HFFc6 (cell line): Measurements from ENCODE around the gene PAFAH1B1. TPM values are rescaled to one million over a fixed set of nuclear protein-coding genes. Genes with fewer than 3 reads are reported as not detected.
"Not testable (repeated sequence)": the region's sequence is repeated elsewhere in the genome, so short reads cannot be mapped to it uniquely, and the experiment has no call there.

Source experiments
- DNase-seq: peaks from one replicate; pipeline ENCODE4 v3.0.0-alpha.2; 2018
- H3K27ac Mint-ChIP-seq: 2 replicates; pipeline ENCODE4 v1.8.0; 2020; ENCODE audit warnings: mild to moderate bottlenecking, mixed read lengths
- H3K27me3 Mint-ChIP-seq: 2 replicates; pipeline ENCODE4 v1.8.0; 2021; ENCODE audit warnings: mild to moderate bottlenecking, moderate library complexity, mixed read lengths; ENCODE audit not compliant: insufficient read depth
- H3K36me3 Mint-ChIP-seq: 2 replicates; pipeline ENCODE4 v1.8.0; 2021; ENCODE audit warnings: low read depth, mixed read lengths
- H3K4me1 Mint-ChIP-seq: 2 replicates; pipeline ENCODE4 v1.8.0; 2020; ENCODE audit warnings: low read depth, mixed read lengths
- H3K4me3 Mint-ChIP-seq: 2 replicates; pipeline ENCODE4 v1.8.0; 2020; ENCODE audit warnings: mild to moderate bottlenecking, moderate library complexity, mixed read lengths
- H3K9me3 Mint-ChIP-seq: 2 replicates; pipeline ENCODE4 v1.8.0; 2020; ENCODE audit warnings: mild to moderate bottlenecking, mixed read lengths
- CTCF ChIP-seq: fragments of 200-600 bp; sonication (generic); IDR thresholded peaks from 2 replicates; pipeline ENCODE4 v1.5.0; 2021; ENCODE audit warnings: antibody characterized with exemption, mild to moderate bottlenecking
- total RNA-seq, 6 experiments: library from RNA; stranded (reverse); fragmentation: NEBNext Ultra II Directional; extraction: Animal tissue kit (Norgen Biotek cat#: 25700); gene quantifications; 2 replicates in 1 of 6; 3 replicates in 5 of 6; pipeline ENCODE4 v1.2.3, GENCODE V29; 2021

PAFAH1B1 gene
- total RNA-seq, 6 experiments from 2014 or later: 159 to 186 (median 167) TPM

GRCh38 chr17:2697611-2698162 lies 104.2 kb downstream of the PAFAH1B1 start:
- Mint-ChIP-seq H3K9me3 (no peaks in the 10 kb centered on the region), H3K36me3 (0 out of 2 replicates have a peak, but pooled peaks cover 4% of the 10 kb centered on the region), H3K4me1 (no peaks in the 10 kb centered on the region), H3K27ac (no peak overlapping the region), H3K27me3 (peaks cover 2% of the 10 kb centered on the region; the same call in 1 of the 2 replicates), H3K4me3 (no peak overlapping the region)
- DNase-seq: no peak
- no peak for TF ChIP-seq CTCF

DNA sequence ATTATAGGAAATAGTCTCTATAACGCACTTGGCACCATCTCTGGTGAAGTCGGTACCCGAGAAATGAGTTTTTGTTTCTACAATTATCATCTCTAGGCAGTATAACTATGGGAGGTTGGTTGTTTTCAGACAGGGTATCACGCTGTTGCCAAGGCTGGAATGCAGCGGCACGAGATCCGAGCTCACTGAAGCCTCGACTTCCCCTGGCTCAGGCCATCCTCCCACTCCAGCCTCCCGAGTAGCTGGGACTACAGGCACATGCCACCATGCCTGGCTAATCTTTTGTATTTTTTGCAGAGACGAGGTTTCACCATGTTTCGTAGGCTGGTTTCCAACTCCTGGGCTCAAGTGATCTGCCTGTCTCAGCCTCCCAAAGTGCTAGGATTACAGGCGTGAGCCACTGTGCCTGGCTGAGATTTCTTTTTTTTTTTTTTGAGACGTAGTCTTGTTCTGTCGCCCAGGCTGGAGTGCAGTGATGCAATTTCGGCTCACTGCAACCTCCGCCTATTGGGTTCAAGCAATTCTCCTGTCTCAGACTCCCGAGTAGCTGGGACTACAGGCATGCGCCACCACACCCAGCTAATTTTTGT lies 105.9 kb downstream of the PAFAH1B1 start:
- not testable (repeated sequence) for H3K27me3 Mint-ChIP-seq, H3K36me3 Mint-ChIP-seq, H3K9me3 Mint-ChIP-seq, H3K4me1 Mint-ChIP-seq, H3K4me3 Mint-ChIP-seq, DNase-seq, H3K27ac Mint-ChIP-seq

- no peak for DNase-seq
- Mint-ChIP-seq H3K27me3 (peaks cover 2% of the 10 kb centered on the region; the same call in 1 of the 2 replicates), H3K36me3 (0 out of 2 replicates have a peak, but pooled peaks cover 5% of the 10 kb centered on the region), H3K27ac (no peak overlapping the region), H3K4me3 (no peak overlapping the region), H3K9me3 (no peaks in the 10 kb centered on the region), H3K4me1 (peaks cover 1% of the 10 kb centered on the region; the same call in 1 of the 2 replicates)
- TF ChIP-seq CTCF: no peak
These were observed 106.6 kb downstream of the PAFAH1B1 start for GRCh38 chr17:2700030-2700490.

- 0 out of 2 replicates have a peak, but pooled peaks cover 5% of the 10 kb centered on the region for H3K36me3 Mint-ChIP-seq
- peaks cover 7% of the 10 kb centered on the region for H3K4me1 Mint-ChIP-seq
- no peak for TF ChIP-seq CTCF
These were observed 107.2 kb downstream of the PAFAH1B1 start for GRCh38 chr17:2700491-2701141.

GRCh38 chr17:2701161-2701995 lies 107.9 kb downstream of the PAFAH1B1 start:
- TF ChIP-seq CTCF: no peak
- DNase-seq: no peak
- Mint-ChIP-seq H3K4me1 (peaks cover 9% of the 10 kb centered on the region), H3K36me3 (0 out of 2 replicates have a peak, but pooled peaks cover 5% of the 10 kb centered on the region), H3K27me3 (peaks cover 2% of the 10 kb centered on the region; the same call in 1 of the 2 replicates), H3K27ac (no peak overlapping the region), H3K4me3 (no peak overlapping the region), H3K9me3 (no peaks in the 10 kb centered on the region)

More at GRCh38 chr17:2700491-2701141, 107.2 kb downstream of the PAFAH1B1 start:
- no peak overlapping the region for H3K27ac Mint-ChIP-seq
- no peak overlapping the region for H3K4me3 Mint-ChIP-seq
- H3K27me3 Mint-ChIP-seq: peaks cover 2% of the 10 kb centered on the region; the same call in 1 of the 2 replicates
- DNase-seq: no peak
- no peaks in the 10 kb centered on the region for H3K9me3 Mint-ChIP-seq
